GM12874 (cell line): Measurements from ENCODE around the gene STAG1.

Experiments
- TF ChIP-seq, protein P1 (sequence below): IDR thresholded peaks from 2 replicates; pipeline ENCODE4 v1.5.1; 2011; ENCODE audit warnings: low read depth, mild to moderate bottlenecking, control low read depth, low read length, moderate library complexity; ENCODE audit not compliant: insufficient read depth

Gene STAG1

DNA sequence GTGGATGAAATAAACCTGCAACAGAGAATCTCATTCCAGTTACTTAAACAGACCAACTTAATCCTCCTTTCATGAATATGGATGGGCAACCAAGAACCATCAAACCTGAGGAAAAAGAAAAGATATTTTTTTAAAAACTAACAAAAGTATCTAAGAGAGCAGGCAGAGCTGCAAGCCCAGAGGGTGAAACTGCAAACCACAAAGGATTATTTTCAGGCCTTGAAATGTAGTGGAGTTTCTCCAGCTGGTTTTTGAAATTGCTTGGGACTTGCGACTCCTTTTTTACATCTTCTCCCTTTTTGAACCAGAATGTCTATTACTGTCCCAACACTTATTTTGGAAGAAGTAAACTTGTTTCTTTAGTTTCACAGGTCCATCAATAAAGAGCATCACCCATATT is 87.4 kb downstream of the STAG1 start:
- TF ChIP-seq, protein P1, sequence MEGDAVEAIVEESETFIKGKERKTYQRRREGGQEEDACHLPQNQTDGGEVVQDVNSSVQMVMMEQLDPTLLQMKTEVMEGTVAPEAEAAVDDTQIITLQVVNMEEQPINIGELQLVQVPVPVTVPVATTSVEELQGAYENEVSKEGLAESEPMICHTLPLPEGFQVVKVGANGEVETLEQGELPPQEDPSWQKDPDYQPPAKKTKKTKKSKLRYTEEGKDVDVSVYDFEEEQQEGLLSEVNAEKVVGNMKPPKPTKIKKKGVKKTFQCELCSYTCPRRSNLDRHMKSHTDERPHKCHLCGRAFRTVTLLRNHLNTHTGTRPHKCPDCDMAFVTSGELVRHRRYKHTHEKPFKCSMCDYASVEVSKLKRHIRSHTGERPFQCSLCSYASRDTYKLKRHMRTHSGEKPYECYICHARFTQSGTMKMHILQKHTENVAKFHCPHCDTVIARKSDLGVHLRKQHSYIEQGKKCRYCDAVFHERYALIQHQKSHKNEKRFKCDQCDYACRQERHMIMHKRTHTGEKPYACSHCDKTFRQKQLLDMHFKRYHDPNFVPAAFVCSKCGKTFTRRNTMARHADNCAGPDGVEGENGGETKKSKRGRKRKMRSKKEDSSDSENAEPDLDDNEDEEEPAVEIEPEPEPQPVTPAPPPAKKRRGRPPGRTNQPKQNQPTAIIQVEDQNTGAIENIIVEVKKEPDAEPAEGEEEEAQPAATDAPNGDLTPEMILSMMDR = no peak

DNA sequence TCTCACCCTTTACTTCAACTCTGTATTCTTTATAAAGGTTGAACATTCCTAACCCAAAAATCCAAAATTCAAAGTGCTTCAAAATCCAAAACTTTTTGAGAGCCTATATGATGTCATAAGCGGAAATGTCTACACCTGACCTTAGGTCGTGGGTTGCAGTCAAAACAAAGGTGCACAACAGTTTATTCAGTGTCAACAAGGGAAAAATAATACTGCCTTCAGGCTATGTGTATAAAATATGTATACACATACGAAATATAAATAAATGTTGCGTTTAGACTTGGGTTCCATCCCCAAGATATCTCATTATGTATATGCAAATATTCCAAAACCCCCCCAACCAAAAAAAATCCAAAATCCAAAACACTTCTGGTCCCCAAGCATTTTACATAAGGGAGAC is 90.9 kb downstream of the STAG1 start:
- TF ChIP-seq, protein P1 = no peak

DNA sequence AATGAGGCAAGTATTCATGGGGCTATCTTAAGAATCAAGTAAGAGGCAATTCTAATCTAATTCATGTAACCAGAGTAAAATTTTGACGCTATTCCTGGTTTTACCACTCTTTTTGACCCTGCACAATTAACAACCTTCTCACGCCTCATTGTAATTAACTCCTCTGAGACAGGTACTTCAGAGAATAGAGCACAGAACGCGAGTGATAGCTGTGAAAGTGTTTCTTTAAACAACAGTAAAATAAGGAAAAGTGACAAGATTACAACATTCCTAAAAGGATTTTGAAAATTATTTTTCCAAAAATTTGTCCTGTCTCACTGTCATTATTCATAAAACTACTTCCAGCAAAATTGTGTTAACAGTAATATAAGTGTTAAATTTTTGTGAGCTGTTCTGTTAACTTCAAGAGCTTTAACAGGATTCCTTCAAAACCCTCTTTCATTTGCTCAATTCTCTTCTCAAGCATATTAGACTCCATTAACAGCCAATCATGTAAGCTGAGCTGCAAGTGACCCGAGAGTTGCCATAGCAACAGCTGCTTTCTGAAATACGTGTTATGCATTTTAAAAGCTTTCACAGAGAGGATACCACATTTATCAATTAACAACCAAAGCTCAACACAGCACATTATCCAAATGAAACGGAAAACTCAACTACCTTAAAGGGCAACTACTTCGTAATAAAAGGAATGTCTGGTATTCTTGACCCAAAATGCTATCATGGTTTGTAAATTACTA is 93.1 kb downstream of the STAG1 start:
- TF ChIP-seq, protein P1 = no peak

DNA sequence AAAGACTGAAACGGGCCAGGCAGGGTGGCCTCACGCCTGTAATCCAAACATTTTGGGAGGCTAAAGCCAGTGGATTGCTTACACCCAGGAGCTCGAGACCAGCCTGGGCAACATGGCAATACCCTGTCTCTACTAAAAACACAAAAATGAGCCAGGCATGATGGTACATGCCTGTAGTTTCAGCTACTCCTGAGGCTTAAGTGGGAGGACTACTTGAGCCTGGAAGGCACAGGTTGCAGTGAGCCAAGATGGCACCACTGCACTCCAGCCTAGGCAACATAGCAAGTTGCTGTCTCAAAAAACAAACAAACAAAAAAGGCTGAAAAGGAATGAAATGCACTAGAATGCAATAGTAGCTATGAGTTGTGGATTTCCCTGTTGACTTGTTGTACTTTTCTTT is 94.7 kb downstream of the STAG1 start:
- TF ChIP-seq, protein P1 = no peak

DNA sequence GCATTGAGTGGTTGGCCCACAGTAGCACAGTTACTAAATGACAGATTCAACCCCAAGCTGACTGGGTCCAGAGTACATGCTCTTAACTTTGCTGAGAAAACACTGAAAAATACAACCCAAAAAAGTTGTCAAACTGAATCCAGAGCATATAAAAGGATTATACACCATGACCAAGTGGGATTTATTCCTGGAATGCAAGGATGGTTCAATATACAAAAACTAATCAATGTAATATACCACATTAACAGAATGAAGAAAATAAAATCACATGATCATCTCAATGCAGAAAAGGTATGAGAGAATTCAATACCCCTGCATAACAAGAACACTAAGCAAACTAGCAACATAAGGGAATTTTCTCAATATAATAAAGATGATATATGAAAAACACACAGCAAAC is 98.5 kb downstream of the STAG1 start:
- TF ChIP-seq, protein P1 = no peak

DNA sequence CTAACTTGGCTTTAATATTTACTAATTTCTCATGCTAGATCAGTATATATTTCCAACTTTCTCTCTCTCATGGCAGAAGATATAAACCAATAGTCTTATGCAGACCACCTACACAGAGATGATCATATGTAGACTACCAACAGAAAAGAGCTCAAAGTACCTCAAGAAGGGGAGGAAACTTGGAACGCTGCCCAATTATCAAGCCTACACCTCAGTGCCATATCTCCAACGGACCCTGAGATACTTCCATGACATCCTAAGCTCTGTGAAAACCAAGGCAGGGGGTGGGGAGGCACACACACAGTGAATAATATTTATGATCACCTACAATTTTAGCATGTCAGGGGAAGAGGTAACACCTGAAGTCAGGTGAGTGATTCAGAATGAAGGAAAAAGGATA is 100.6 kb downstream of the STAG1 start:
- TF ChIP-seq, protein P1 = no peak

DNA sequence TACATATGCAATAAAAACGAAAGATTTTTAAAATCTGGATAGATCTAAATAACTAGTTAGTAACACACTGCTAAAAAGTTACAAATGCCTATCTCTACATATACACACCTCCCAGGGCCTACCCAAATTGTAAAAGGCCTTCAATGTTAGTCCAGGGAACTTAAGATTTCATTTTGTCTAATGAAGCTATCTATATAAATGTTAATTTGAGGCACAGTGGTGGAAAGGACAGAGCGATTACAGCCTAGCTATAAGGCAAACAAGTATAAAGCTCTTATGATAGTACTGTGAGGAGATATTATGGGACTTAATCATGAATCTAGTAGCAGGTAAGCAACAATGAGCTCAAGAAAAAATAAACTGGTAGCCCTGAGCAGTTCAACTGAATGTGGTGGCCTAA is 101.7 kb downstream of the STAG1 start:
- TF ChIP-seq, protein P1 = no peak
